GM23248 (cell line): ENCODE results near the gene CREB5. TPM values are rescaled to one million over a fixed set of nuclear protein-coding genes. Genes with fewer than 3 reads are reported as not detected.
"Not testable (repeated sequence)": the region's sequence is repeated elsewhere in the genome, so short reads cannot be mapped to it uniquely, and the experiment has no call there.

Experiments used
- DNase-seq: peaks from one replicate; pipeline ENCODE4 v3.0.0-alpha.2; 2015
- H2AFZ ChIP-seq: fragments of 200-600 bp; sonication (generic); 2 replicates; pipeline ENCODE4 v1.6.1; 2016; ENCODE audit warnings: antibody characterized with exemption
- H3F3A ChIP-seq: fragments of 200-600 bp; sonication (generic); 2 replicates; pipeline ENCODE4 v1.6.1; 2016; ENCODE audit warnings: mild to moderate bottlenecking, antibody characterized with exemption, mixed run types; ENCODE audit not compliant: insufficient read depth
- H3K27ac ChIP-seq: fragments of 200-600 bp; sonication (generic); 2 replicates; pipeline ENCODE4 v1.5.1; 2016; ENCODE audit warnings: mild to moderate bottlenecking
- H3K27me3 ChIP-seq: fragments of 200-600 bp; sonication (generic); replicated peaks from 2 replicates; pipeline ENCODE4 v1.6.1; 2016; ENCODE audit warnings: mild to moderate bottlenecking; ENCODE audit not compliant: insufficient read depth
- H3K36me3 ChIP-seq: fragments of 200-600 bp; sonication (generic); 2 replicates; pipeline ENCODE4 v1.6.1; 2016; ENCODE audit warnings: low read depth, mild to moderate bottlenecking
- H3K4me1 ChIP-seq: fragments of 200-600 bp; sonication (generic); 2 replicates; pipeline ENCODE4 v1.6.1; 2016; ENCODE audit warnings: mild to moderate bottlenecking; ENCODE audit not compliant: insufficient read depth
- H3K4me2 ChIP-seq: fragments of 200-600 bp; sonication (generic); one replicate; pipeline ENCODE4 v1.6.1; 2016; ENCODE audit warnings: mild to moderate bottlenecking; ENCODE audit not compliant: unreplicated experiment
- H3K4me3 ChIP-seq: fragments of 200-600 bp; sonication (generic); 2 replicates; pipeline ENCODE4 v1.5.1; 2016; ENCODE audit warnings: mild to moderate bottlenecking
- H3K79me2 ChIP-seq: fragments of 200-600 bp; sonication (generic); 2 replicates; pipeline ENCODE4 v1.6.1; 2016; ENCODE audit warnings: mild to moderate bottlenecking; ENCODE audit not compliant: insufficient read depth
- H3K9ac ChIP-seq: fragments of 200-600 bp; sonication (generic); 2 replicates; pipeline ENCODE4 v1.6.1; 2016; ENCODE audit warnings: mild to moderate bottlenecking
- H3K9me2 ChIP-seq: fragments of 200-600 bp; sonication (generic); 2 replicates; pipeline ENCODE4 v1.6.1; 2016; ENCODE audit warnings: mixed run types, mild to moderate bottlenecking, moderate library complexity; ENCODE audit not compliant: insufficient read depth
- H3K9me3 ChIP-seq: fragments of 200-600 bp; sonication (generic); one replicate; pipeline ENCODE4 v1.6.1; 2017; ENCODE audit warnings: low read depth
- H4K20me1 ChIP-seq: fragments of 200-600 bp; sonication (generic); 2 replicates; pipeline ENCODE4 v1.6.0; 2016; ENCODE audit not compliant: insufficient read depth
- EZH2 ChIP-seq: fragments of 200-600 bp; sonication (generic); IDR thresholded peaks from 2 replicates; pipeline ENCODE4 v1.6.1; 2018; ENCODE audit warnings: antibody characterized with exemption, mild to moderate bottlenecking; ENCODE audit not compliant: insufficient read depth, poor library complexity, severe bottlenecking
- EZH2phosphoT487 ChIP-seq: fragments of 200-600 bp; sonication (generic); IDR thresholded peaks from 2 replicates; pipeline ENCODE4 v1.6.1; 2018; ENCODE audit warnings: antibody characterized with exemption, moderate library complexity, mild to moderate bottlenecking, low read depth; ENCODE audit not compliant: insufficient read depth
- WGBS, 2 experiments: methylation state at CpG; one replicate each; pipeline ENCODE4 v1.1.6; 2015 to 2017; ENCODE audit warnings: low lambda C conversion rate in 2 of 2, low coverage in 1 of 2; ENCODE audit errors: missing lambda C conversion rate in 2 of 2; 5-methylcytosine and 5-hydroxymethylcytosine counted together
- in situ Hi-C: fragments of 300-500 bp; cut with MboI; formaldehyde crosslinking; loops from 2 replicates; pipeline ENCODE4 v1.15.0; 2020
- polyA plus RNA-seq: library from polyadenylated mRNA; unstranded; fragments of >200 nt; fragmentation: Nextera tagmentation; extraction: Ambion mirVana; gene quantifications from 2 replicates; pipeline ENCODE4 v1.2.1, GENCODE V29; 2016
- total RNA-seq: library from RNA; depleted of rRNA; stranded (reverse); fragments of >200 nt; shearing (Covaris generic); gene quantifications from 2 replicates; pipeline ENCODE4 v1.2.3, GENCODE V29; 2014

The CREB5 gene
- total and polyA plus RNA-seq, 2 experiments from 2014 or later, result 13.6 to 19.2 TPM

DNA sequence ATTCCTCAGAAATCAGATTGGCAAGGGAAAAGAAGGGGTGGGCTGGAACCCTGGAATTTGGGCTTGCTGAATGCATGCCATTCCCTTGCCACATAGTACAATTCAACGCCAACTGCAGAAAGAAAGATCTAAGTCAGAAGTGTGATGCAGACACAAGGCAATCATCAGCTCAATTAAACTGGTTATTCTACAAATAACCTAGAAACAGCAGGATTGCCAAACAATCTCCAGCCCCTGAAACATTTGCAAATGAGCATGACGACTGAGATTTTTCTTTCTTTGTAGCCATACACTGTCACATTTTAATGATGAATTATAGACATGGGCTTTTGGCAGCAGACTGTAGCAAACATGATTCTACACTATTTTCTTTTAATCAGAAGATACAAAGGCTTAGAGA, 16.5 kb upstream of the CREB5 start:
- Histone ChIP-seq H3K36me3 (no peaks in the 10 kb centered on the region), H3K9me2 (no peaks in the 10 kb centered on the region), H3K4me1 (peaks cover 5% of the 10 kb centered on the region; the same call in 1 of the 2 replicates), H3K9me3 (no peaks in the 10 kb centered on the region), H3K27me3 (no peaks in the 10 kb centered on the region), H2AFZ (no peak overlapping the region), H3K4me2 (no peak overlapping the region), H4K20me1 (no peaks in the 10 kb centered on the region), H3F3A (no peaks in the 10 kb centered on the region), H3K4me3 (no peak overlapping the region), H3K27ac (no peak overlapping the region), H3K79me2 (no peaks in the 10 kb centered on the region), H3K9ac (no peak overlapping the region)
- DNase-seq, result peak; percentile 31
- in situ Hi-C loops, result loop anchor here (10.0 to 25.0 kb wide), 2 partner anchors 459 to 716 kb away; no protein-coding TSS in a partner anchor
- no peak for TF ChIP-seq EZH2
- no peak for TF ChIP-seq EZH2phosphoT487
- WGBS, 2 experiments, result 24 to 26% methylated on average over 2 of the region's 2 CpGs

DNA sequence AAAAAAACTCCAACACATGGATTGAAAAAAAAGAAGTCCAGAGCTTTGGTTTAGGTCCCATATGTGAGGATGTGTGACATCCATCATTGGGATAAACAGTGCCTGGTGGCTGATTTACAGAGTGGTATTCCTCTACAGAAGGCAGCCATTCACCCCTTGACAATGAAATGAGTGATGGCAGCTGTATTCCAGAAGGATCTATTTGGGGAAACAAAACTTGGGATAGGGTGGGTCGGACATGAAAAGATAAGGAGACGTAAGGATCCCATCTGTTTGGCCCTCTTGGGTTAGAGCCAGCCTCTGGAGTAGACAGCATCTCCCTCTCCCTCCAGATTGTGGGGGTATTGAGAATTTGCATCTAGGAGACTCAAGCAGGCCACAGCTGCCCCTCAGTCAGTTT, 15.2 kb upstream of the CREB5 start:
- Histone ChIP-seq H3K4me3 (no peak overlapping the region), H3K4me2 (no peak overlapping the region), H3K9me2 (no peaks in the 10 kb centered on the region), H3K9me3 (no peaks in the 10 kb centered on the region), H4K20me1 (no peaks in the 10 kb centered on the region), H2AFZ (no peak overlapping the region), H3K36me3 (no peaks in the 10 kb centered on the region), H3K4me1 (peaks cover 5% of the 10 kb centered on the region; the same call in 1 of the 2 replicates), H3K27me3 (no peaks in the 10 kb centered on the region), H3K27ac (no peak overlapping the region), H3F3A (no peaks in the 10 kb centered on the region), H3K9ac (no peak overlapping the region), H3K79me2 (no peaks in the 10 kb centered on the region)
- DNase-seq, result no peak
- WGBS, 2 experiments, result 90 to 92% methylated on average over 2 of the region's 2 CpGs
- no peak for TF ChIP-seq EZH2phosphoT487
- TF ChIP-seq EZH2, result no peak
- in situ Hi-C loops, result loop anchor here (10.0 to 25.0 kb wide), 2 partner anchors 458 to 715 kb away; no protein-coding TSS in a partner anchor

DNA sequence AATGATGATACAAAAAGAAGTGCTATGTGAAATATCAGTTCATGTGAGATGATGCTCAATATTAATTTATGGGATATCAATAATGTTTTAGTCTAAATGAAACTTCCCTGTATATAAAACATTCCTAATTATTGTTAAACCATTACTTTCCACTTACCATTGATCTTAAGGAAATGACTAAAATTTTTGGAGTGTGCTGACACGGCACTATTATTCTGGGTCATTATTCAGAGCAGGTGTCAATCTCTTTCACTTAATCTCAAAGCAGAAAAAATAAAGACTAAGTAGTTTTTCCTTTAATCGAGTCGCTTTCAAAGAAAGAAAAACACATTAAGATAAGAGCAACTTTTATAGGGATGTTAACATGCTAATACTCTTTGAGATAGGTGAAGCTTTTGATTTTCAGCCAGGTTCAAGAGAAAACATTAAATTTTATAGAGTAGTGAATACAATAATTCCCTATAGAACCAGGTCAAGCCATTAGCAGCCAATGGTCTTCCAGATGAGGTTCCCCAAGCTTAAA, 11.4 kb upstream of the CREB5 start:
- Histone ChIP-seq H3F3A (peaks cover 8% of the 10 kb centered on the region; the same call in 1 of the 2 replicates), H4K20me1 (no peaks in the 10 kb centered on the region), H3K9ac (no peak overlapping the region), H3K9me3 (no peaks in the 10 kb centered on the region), H3K4me1 (peaks cover 2% of the 10 kb centered on the region), H3K9me2 (no peaks in the 10 kb centered on the region), H3K36me3 (no peaks in the 10 kb centered on the region), H3K27me3 (no peaks in the 10 kb centered on the region), H3K27ac (no peak overlapping the region), H3K4me3 (no peak overlapping the region), H2AFZ (no peak overlapping the region), H3K4me2 (no peak overlapping the region), H3K79me2 (no peaks in the 10 kb centered on the region)
- in situ Hi-C loops, result no loop called here
- DNase-seq, result no peak
- 78 to 81% methylated on average over 3 of the region's 3 CpGs for WGBS, 2 experiments
- TF ChIP-seq EZH2phosphoT487, result no peak
- TF ChIP-seq EZH2, result no peak

DNA sequence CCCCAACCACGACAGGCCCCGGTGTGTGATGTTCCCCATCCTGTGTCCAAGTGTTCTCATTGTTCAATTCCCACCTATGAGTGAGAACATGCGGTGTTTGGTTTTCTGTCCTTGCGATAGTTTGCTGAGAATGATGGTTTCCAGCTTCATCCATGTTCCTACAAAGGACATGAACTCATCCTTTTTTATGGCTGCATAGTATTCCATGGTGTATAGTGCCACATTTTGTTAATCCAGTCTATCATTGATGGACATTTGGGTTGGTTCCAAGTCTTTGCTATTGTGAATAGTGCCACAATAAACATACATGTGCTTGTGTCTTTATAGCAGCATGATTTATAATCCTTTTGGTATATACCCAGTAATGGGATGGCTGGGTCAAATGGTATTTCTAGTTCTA, 10.8 kb upstream of the CREB5 start:
- H3K4me3 ChIP-seq, H3K9ac ChIP-seq, H3K4me2 ChIP-seq, H3K9me2 ChIP-seq, H3K27ac ChIP-seq, H3K79me2 ChIP-seq, H3K9me3 ChIP-seq, H3K36me3 ChIP-seq, H2AFZ ChIP-seq, in situ Hi-C loops, H3K27me3 ChIP-seq, H4K20me1 ChIP-seq, H3K4me1 ChIP-seq, DNase-seq: not testable (repeated sequence)
- peaks cover 15% of the 10 kb centered on the region for H3F3A ChIP-seq
- WGBS, 2 experiments, result 78 to 87% methylated on average over 4 of the region's 4 CpGs

DNA sequence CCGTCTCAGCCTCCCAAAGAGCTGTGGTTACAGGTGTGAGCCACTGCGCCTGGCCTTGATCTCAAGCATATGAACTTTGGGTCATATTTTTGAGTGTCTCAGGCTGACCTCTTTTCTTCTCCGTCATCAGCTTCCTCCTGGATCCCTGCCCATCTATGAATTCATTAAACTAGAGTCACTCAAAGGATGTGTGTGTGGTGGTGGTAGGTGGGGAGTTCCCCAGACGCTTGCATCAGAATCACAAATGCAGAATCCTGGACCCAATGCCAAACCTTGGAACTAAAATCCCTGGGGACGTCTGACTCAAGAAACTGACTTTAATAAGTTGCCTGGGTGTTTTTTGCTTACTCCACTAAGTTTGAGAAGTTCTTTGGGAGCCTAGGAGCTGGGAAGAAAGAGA, 6.7 kb upstream of the CREB5 start:
- Histone ChIP-seq H3F3A (peaks cover 36% of the 10 kb centered on the region), H4K20me1 (no peaks in the 10 kb centered on the region), H3K4me1 (peaks cover 28% of the 10 kb centered on the region), H3K27me3 (no peaks in the 10 kb centered on the region), H3K4me3 (no peak overlapping the region), H3K9me3 (no peaks in the 10 kb centered on the region), H3K36me3 (no peaks in the 10 kb centered on the region), H2AFZ (no peak overlapping the region), H3K9ac (peak overlapping the region; percentile 62), H3K4me2 (peak overlapping the region; percentile 50), H3K27ac (peak overlapping the region; percentile 78), H3K79me2 (peaks cover 4% of the 10 kb centered on the region; the same call in 1 of the 2 replicates), H3K9me2 (no peaks in the 10 kb centered on the region)
- TF ChIP-seq EZH2, result no peak
- TF ChIP-seq EZH2phosphoT487, result no peak
- DNase-seq, result peak; percentile 99
- WGBS, 2 experiments, result 36 to 39% methylated on average over 5 of the region's 5 CpGs
- in situ Hi-C loops, result no loop called here
